COR-L47 (cell line): ENCODE data around the gene PARD3.

ENCODE experiments used
- DNase-seq: peaks from one replicate; lab custom pipeline; 2025; lab: John Stamatoyannopoulos, UW

The PARD3 gene

GRCh38 chr10:34618611-34619010 is 196.5 kb downstream of the PARD3 start:
- no peak for DNase-seq

GRCh38 chr10:34615770-34616169 is 199.3 kb downstream of the PARD3 start:
- no peak for DNase-seq

GRCh38 chr10:34613491-34613890 is 201.6 kb downstream of the PARD3 start:
- peak; percentile 5 for DNase-seq

GRCh38 chr10:34612938-34613337 is 202.2 kb downstream of the PARD3 start:
- DNase-seq = no peak

GRCh38 chr10:34612446-34612845 is 202.7 kb downstream of the PARD3 start:
- no peak for DNase-seq

- no peak for DNase-seq
These were observed 205.7 kb downstream of the PARD3 start for GRCh38 chr10:34609287-34609940.

- DNase-seq = peak; percentile 4
These were observed 207.2 kb downstream of the PARD3 start for GRCh38 chr10:34607894-34608293.

GRCh38 chr10:34606890-34607289 is 208.2 kb downstream of the PARD3 start:
- no peak for DNase-seq

- DNase-seq = no peak
These were observed 212.6 kb downstream of the PARD3 start for GRCh38 chr10:34602478-34602877.

GRCh38 chr10:34601691-34602090 is 213.4 kb downstream of the PARD3 start:
- DNase-seq = no peak

- DNase-seq = no peak
These were observed 215.9 kb downstream of the PARD3 start for GRCh38 chr10:34599026-34599795.

- DNase-seq = no peak
These were observed 218.7 kb downstream of the PARD3 start for GRCh38 chr10:34596351-34596750.

GRCh38 chr10:34593930-34594329 is 221.2 kb downstream of the PARD3 start:
- DNase-seq = no peak

GRCh38 chr10:34593374-34593890 is 221.7 kb downstream of the PARD3 start:
- DNase-seq = no peak

- no peak for DNase-seq
These were observed 224.3 kb downstream of the PARD3 start for GRCh38 chr10:34590793-34591192.

GRCh38 chr10:34589275-34589674 is 225.8 kb downstream of the PARD3 start:
- no peak for DNase-seq

- DNase-seq = no peak
These were observed 227.4 kb downstream of the PARD3 start for GRCh38 chr10:34587680-34588019.

- no peak for DNase-seq
These were observed 228.0 kb downstream of the PARD3 start for GRCh38 chr10:34587002-34587679.

GRCh38 chr10:34585422-34586112 is 229.5 kb downstream of the PARD3 start:
- DNase-seq = no peak

GRCh38 chr10:34584164-34584563 is 230.9 kb downstream of the PARD3 start:
- no peak for DNase-seq

- no peak for DNase-seq
These were observed 233.1 kb downstream of the PARD3 start for GRCh38 chr10:34581801-34582532.

GRCh38 chr10:34580643-34581042 is 234.5 kb downstream of the PARD3 start:
- no peak for DNase-seq
